ENCODE measurements around the gene WIPF3. TPM values are rescaled to one million over a fixed set of nuclear protein-coding genes. Genes with fewer than 3 reads are reported as not detected.

WIPF3 gene
- total RNA-seq, 1 experiment from 2014 or later: not detected

DNA sequence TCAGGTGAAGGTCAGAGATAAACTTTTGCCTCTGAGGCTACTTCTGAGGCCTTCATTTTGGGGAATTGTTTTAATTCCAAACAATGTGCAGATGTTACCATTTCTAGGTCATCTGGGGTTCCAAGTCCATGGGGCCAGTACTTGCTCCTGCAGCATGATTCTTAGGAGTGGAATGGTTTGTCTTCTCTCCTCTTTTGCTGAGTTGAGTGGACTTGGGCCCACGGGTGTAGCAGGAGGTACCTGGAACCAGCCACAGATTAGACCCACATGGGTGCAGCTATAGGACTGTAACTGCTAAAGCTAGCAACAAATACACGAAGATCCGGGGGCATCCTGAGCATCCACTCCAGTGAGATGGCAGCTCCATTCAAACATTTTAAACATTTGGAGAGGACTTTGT is 41.6 kb downstream of the WIPF3 start:
- DNase-seq (ENCODE audit: low read depth): no peak

DNA sequence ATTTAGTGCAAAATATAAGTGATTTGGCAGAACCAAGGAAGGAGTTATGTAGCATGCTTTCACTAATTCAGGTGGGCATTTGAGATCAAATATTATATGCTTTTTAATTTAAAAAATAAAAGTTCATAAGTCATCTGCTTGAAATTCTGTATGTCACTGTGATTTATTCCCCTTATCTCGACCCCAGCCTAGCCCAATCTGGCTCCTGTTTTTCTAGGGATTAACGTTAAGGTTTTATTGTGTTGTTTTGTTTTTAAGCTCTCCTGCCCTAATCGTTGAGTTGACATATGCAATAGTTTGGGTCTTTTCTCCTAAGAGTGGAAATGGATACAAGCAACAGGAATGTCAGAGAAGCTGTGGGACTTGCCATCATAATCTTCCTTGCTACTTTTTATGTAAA is 42.6 kb downstream of the WIPF3 start:
- no peak for DNase-seq (ENCODE audit: low read depth)

DNA sequence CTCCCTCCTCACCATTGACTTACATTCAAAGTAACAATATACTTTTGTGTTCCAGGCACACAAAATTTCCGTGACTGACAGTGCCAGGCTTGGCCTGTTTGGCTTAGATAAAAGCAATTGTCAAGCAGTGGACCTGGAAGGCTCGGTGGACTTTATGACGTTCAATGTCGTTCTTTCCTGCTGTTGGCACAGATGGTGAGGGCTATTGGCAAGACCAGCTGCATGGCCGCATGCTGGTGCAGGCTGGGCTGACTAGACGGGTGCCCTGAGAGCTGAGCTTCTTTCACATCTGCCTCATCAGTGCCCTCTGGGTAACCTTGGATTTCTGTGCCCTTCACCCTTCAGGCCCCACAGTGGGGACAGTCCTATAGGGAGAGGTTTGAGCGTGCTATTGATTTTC is 45.2 kb downstream of the WIPF3 start:
- no peak for DNase-seq (ENCODE audit: low read depth)

DNA sequence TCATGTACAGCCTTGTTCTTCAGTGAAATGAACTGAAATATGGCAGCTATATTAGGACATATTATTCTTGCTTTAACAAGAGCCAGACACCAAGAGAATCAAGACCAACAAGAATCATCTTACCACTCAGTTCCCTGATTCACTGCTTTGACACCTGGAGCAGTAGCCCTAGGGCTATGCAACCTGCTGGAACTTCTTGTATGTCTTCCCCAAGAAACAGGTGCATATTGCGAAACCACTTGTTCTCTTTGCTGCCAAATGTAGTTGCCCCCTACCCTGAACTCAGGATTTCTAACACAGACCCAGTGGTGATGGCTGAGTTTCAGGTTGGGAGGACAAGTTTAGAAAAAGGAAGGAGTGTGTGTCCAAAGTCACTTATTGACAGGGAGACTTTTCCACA is 46.1 kb downstream of the WIPF3 start:
- DNase-seq (ENCODE audit: low read depth): no peak

DNA sequence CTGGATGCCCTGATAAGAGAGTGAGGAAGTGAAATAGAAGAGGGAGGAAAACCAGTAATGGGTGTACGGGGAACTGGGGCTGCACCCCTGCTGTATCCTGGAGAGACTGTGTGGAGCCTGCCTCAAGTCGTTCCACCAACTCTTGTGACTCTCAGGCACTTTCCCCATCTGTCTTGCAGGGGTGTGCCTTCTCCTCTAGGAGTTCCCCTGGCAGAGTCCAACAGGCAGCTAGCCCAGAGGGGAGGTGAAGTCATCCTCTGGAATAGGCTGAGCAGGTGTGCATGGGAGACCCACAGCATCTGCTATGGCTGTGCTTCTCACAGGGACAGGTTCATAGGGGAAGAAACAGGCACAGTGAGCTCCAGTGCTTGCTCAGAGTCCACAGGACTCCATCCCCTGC is 46.8 kb downstream of the WIPF3 start:
- no peak for DNase-seq (ENCODE audit: low read depth)

DNA sequence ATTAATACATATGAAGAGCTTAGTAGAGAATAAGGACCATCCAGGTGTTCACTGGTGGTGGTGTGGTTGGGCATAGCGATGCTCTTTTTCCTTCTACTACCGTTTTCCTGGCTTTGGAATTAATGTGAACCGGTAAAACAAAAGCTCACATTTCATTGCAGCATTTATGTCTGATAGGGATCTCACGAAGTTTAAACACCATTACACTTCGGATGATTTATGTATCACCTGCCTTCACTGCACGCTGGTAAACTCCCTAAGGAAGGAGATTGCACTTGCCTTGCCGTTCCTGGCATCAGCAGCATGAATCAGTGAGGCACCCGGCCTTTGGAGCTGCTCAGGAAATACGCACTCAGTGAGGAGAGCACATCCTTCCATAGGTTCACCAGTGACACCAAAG is 47.5 kb downstream of the WIPF3 start:
- DNase-seq (ENCODE audit: low read depth): no peak

DNA sequence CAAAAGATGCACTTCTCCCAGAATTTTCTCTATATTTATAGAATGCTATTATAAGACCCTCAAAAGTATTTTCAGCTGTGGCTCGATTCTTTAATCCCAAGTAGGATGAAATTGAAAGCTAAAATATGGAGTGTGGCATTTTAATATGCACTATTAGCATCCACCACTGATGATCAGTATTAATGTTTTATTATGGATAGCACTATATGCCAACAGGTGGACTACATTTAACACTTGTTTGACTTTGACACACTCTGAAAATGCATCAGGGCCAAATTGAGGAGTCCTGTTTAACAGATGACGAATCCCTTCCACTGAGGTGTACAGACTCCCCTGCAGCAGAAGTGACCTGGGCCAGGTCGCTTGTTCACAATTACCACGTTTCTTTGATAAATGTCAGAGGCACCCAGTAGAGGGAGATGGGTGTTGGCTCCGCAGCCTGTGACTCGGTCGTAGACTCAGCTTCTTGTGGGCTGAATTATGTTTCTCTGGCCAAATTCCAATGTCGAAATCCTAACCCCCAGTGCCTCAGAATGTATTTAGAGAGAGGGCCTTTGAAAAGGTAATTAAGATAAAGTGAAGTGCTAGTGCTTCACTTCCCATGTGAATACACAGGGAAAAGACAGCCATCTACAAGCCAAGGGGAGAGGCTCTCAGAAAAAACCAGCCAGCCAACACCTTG is 48.1 kb downstream of the WIPF3 start:
- DNase-seq (ENCODE audit: low read depth): peak; percentile 15

DNA sequence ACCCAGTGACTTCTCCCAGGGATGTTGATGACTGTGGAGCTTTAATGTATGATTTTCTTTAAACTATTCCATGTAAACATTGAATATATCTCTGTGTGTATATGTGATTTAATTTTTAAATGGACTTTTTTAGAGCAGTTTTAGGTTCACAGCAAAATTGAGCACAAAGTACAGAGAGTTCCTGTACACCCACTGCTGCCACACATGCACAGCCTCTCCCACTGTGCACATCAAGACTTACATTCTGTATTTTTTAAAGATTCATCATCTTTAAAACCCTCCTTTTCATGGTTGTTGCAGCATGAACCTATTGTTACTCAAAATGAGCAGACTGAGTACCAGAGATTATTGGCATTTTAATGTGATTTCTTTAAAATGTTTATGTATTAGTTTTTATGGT is 51.3 kb downstream of the WIPF3 start:
- DNase-seq (ENCODE audit: low read depth): no peak

DNA sequence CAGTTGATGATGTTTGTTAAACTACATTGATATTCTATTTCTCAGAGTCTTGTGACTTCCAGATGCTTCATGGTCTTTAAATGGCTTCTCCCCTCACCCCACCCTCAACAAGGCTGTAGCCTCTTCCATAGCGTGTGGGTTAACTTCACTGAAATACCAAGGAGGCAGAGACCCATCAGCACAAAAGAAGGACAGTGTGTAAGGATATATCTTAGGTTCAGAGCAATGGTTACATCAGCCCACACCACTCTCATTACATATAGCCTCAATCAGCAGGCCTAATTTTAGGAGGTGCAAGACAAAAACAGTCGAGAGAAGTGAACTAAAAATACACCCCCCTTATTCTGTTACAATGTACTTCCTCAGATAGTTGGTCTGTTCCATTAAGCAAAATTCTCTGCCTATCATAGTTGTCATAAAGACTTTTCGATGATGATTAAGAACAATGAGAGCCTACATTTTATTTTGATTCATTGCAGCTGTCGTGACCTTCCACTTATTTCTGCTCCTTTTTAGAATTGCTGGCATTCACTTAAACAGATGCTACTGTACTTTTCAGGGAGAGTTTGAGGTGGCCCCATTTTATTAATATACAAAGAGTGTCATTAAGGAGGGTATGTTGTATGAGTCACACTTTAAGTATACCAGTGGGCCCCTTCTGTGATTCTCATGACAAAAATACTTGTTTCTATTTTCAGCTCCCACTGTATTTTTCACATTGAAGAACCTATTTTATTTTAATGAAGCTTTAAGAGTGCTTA is 52.1 kb downstream of the WIPF3 start:
- no peak for DNase-seq (ENCODE audit: low read depth)

DNA sequence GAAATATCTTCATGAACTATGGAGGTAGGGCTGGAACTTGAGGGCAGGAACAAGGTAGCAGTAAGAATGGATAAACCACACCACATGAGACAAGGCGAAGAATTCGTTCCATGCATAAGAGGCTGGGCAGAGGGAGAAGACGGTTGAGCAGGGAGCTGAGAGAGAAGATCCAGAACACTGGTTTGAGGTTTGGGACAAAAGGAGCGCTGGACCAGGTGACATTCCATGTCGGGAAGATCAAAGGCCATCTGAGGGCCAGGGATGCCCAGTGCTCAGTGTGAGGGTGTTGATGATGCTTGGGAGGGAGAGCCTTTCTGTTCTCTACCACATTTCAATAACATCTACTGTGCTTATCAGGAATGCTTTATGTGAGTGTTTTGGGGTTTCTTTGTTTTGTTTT is 52.8 kb downstream of the WIPF3 start:
- no peak for DNase-seq (ENCODE audit: low read depth)

DNA sequence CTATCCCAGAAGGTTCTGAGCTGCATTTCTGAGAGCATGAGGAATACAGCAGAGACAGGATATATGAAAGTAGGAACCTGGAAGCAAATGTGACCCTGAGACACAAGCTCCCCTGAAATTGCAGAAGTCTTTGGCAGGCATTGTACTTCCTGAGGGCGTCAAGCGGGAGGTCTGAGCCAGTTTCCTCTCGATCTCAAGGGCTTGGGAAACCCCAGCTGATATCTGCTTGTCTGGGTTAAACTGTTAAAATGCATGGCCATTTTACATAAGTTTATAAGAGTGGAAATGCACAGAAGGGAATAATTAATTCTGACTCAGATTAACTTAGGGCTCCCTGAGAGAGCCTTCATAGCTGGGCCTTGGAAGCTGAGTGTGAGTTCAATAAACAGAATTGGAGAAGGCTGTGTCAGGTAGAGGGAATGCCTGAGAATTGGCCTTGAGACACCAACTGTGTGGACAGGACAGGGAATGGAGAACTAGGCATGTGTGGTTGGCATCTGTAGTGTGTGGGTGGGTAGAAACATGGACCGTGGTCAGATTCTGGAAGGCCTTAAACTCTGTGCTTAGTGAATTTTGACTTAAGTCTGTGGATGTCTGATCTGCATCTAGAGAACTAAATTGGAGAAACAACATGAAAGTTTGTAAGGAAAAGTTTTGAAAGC is 53.3 kb downstream of the WIPF3 start:
- no peak for DNase-seq (ENCODE audit: low read depth)

DNA sequence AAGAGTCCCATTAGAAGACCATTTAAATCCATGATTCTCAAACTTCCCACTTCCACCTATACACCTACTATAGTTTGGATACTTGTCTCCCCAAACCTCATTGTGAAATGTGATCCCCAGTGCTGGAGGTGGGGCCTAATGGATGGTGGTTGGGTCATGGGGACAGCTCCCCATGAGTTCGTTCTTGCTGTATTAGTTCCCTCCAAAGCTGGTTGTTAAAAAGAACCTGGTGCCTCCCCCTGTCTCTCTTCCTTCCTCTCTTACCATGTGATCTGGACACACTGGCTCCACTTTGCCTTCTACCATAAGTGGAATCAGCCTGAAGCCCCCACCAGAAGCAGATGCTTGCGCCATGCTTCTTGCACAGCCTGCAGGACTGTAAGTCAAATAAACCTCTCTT is 53.9 kb downstream of the WIPF3 start:
- no peak for DNase-seq (ENCODE audit: low read depth)

DNA sequence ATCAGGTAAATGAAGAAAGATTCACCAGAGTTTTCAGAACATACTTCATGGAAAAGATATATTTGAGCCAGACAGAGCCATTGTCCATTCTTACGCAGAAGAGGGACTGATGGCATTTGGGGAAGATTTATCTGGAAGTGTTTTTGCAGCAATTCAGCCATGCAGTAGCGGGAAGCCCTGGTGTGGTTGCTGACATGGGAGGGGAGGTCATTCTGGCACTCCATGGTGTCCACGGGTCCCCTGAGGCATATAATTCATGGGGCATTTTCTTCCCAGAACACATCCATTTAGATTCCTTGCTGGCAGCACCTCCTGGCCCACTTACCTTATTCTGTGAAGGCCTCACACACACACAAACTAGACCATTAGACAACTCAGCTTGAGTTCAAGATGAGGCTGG is 55.6 kb downstream of the WIPF3 start:
- DNase-seq (ENCODE audit: low read depth): no peak

DNA sequence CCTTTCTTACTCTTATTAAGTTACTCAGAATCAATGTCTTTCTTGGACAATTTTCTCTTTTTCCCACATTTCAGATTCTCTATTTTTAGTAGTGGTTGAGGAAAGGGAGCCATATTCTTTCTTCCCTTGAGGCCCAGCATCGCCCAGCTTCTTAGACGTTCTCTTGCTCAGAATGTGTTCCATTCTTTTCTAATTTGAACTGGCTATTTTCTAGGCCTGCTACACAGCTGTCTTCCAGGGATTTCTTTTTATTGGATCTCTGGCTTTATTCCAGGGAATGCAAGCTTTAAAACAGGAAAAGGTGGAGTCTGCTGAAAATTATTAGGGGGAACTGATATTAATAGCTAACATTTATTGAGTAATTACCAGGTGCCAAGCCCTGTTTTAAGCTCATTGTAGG is 58.3 kb downstream of the WIPF3 start:
- DNase-seq (ENCODE audit: low read depth): no peak

DNA sequence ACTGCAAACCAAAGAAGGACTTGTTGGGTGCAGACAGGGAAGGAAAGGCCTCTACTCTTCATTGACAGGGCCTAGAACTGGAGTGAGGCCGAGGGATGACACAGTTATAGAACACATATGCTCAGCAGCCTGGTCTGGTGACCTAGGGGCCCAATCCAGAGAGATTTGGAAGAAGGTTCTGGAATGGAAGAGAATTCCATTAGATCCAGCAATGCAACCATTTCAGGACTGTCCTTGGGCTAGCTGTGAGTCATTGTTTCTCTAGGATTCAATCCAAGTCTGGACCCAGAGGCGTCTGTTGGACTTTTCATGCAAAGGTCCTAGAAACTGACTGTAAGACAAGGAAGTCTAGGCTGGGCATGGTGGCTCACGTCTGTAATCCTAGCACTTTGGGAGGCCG is 59.2 kb downstream of the WIPF3 start:
- DNase-seq (ENCODE audit: low read depth): peak; percentile 88

DNA sequence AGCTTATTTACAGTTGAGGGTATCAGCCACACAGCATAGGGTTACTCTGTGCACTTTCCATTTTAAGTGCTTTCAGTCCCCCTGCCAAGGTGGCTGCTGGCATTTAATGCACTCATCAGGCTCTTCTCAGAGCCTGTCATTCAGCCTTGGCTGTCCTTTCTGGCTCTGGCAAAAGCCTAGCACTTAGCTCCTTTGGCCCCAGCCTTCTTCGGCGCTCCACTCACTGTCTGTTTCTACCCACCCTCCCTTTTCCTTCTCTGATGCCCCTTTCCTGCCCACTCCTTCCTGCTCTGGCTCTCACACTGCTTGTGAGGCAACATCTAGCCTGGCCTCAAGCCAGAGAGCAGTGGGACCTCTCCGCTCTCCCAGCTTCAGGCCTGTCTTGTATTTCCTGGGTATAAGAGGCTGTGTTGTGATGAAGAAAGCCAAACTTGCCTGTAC is 60.2 kb downstream of the WIPF3 start:
- DNase-seq (ENCODE audit: low read depth): no peak

DNA sequence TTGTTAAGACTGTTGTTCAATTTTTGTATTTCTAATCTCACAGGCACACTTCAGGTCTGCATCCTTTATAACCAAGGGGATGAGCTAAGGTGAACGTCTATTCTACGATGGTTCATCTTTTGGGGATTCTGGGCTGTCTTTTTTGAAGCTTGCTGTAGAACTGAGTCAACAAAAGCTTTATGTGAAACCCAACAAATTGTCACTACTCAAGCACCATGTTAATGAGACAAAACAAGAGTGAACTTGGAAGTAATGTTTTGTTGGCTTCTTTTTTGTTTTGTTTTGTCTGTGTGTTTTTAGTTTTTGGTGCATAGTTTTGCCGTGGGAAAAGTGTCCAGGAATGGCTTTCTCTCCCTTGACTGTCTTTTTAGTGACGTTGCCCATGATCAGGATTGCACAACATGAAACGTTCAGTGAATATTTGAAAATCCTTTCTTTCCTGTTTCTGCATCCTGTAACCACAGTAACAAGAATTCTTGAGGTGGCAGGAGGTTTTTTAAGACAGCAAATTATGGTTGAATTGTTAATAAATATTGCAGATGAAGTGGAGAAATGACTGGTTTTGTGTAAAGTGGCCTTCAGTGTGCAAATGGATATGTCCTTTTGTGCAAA is 65.6 kb downstream of the WIPF3 start:
- DNase-seq (ENCODE audit: low read depth): peak; percentile 57

DNA sequence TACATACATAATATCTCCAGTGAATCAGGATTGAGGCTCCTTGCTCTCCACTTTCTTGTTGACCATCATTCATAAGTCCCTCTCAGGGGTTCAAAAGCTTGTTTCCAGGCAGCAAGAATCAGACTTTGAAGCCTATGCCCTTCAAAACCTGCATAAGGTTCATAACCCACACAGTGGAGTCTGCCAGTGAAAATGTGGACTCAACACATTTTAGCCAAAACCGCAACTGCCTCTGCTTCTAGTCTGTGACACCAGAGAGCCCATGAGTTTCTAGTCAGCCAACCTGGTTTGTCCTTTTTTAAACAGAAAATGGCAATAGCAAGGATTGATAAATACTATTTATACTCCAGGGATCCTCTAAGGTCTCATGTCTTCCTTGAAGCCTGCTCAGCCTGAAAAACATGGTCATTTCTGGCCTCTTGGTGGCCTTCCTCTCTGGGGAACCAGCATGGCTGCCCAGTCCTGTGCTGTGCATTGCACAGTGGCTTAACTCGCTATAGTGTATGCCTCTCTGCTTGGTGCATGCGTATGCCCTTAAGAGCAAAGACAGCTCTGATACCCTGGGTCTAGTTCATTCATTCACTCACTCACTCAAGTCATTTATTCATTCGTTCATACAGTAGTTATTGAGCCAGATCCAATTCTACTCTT is 67.5 kb downstream of the WIPF3 start:
- no peak for DNase-seq (ENCODE audit: low read depth)

DNA sequence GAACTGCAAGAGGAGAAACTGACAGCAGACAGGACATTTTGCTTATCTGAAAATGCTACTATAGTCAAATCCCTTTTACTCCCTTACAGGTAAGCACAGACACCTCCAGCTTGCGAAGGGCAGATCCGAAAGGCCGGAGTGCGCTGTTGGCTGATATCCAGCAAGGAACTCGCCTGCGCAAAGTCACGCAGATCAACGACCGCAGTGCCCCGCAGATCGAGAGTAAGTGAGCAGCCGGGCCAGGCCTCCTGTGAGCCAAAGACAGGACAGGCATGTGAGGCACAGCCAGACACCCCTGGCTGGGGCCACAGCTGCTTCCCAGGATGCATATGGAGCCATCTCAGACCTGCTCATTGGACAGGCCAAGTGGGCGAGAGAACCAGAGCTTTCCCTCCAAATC is 69.4 kb downstream of the WIPF3 start:
- DNase-seq (ENCODE audit: low read depth): no peak

DNA sequence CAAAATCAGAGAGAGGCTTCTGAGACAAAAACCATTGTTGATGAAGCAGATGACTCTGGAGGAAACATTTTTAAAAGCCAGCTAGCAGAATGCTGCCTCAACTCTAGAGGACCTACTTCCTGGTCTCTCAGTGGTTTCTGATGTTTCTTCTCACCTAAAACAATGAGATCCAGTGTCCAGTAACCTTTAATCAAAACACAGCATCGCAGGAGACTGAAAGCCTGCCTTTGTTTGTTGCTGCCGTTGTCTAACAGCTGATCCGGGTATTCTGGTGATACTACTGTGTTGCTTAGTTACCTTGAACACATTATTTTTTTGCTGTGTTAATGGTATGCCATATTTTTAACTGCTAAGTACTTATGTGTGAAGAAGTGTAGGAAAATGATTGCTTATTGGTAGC is 70.9 kb downstream of the WIPF3 start:
- DNase-seq (ENCODE audit: low read depth): peak; percentile 48

DNA sequence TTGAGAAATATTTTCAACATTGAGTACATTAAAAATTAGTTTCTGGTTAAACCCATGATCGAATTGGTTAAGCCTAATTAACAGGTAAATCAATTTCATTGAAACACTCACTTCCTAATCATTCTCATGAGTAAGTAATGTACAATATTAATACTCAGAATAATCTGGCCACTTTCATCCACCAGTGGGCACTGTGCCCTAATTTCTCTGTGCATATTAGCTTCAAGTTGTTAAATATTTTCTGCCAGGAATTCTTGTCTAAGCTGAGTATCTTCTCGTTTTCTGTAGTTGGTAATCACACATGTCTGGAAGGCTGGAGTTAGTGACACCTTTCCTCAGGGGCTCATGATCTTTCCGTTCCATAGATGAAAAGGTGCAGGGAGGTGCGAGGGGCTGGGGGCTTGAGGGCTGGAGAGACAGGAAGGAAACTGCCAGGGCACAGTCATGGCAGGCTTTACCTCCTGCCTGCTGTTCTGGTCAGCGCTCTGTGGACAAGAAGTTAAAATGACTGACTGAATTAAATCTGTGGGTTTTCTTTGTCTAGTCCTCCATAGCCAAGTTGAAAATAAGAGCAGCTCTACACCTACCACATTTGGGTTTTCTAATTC is 71.9 kb downstream of the WIPF3 start:
- DNase-seq (ENCODE audit: low read depth): peak; percentile 62

DNA sequence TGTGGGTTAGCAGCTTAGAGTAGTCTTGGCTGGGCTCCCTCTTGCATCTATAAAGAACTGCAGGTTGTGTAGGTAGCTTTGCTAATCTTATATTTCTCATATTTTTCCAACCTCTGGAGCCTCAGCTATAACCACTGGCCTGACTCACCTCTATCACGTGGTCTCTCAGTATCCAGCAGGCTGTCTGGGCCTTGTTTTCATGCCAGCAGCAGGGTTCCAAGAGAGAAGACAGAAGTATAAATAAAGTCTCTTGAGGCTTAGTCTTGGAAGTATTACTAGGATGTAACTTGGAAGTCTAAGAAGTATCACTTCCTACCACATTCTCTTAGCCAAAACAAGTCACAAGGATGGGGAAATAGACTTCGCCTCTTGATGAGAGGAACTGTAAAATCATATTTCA is 73.3 kb downstream of the WIPF3 start:
- peak; percentile 44 for DNase-seq (ENCODE audit: low read depth)
